ENCODE measurements around the gene ZBP1.

The ZBP1 gene

DNA sequence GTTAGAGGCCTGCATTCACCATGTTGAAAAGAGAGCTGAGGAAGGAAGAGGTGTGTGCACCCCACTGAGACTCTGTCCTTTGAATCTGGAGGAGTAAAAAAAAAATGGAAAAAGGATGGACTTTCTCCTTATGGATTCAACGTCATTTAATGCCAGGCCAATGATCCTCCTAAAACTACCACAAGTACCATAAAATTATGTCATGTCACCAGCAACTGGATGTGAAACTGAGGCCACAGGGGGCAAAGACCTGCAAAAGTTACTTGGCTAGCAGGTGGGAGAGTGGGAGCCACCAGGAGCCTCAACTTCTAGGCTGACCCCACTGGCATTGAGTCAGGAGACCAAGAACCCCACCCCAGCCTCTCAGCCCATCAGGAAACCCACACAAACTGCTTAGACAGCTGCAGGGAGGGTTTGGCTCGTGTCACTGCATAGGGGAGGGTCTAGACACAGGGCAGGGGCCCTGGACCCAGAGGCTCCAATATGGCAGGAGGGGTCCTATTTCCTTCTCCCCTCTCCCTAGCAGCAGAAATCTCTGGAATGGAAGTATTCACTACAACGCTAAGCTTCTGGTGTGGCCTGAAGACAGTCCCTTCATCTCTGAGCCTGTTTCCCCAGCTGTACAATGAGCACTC lies 48.3 kb downstream of the ZBP1 start:
- ChIA-PET POLR2A (no interaction called here), CTCF (interaction anchor here (0.7 to 1.1 kb wide), 3 partner anchors 11 to 56 kb away, joined by 3 read pairs; no protein-coding TSS in a partner anchor)
- DNase-seq (ENCODE audit: extremely low spot score) = no peak
- TF ChIP-seq ARNT (IDR thresholded peaks at IDR 0.05) (no peak), HDGF (IDR thresholded peaks at IDR 0.05; ENCODE audit: borderline replicate concordance) (no peak), FOXK2 (IDR thresholded peaks at IDR 0.05) (no peak), SUZ12 (IDR thresholded peaks at IDR 0.05) (no peak), SP1 (IDR thresholded peaks at IDR 0.05) (no peak), TARDBP (IDR thresholded peaks at IDR 0.05) (no peak), NFRKB (IDR thresholded peaks at IDR 0.05) (no peak)

DNA sequence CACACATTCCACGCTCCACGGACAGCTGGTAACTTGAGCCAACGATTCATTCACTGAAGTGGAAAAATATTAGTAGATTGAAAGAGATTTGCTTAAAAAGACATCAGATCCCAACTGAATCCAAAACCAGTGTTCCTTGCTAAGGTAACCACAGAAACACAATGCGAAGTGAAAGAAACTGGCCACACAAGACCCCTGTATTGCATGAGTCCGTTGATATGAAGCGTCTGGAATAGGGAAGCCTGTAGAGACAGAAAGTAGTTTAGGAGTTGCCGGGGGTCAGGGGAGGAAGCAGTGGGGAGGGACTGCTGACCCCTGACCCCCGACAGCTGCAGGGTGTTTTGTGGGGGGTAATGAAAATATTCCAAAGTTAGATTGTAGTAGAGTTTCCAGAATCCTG lies 49.3 kb downstream of the ZBP1 start:
- ChIA-PET POLR2A (no interaction called here), CTCF (no interaction called here)
- DNase-seq (ENCODE audit: extremely low spot score) = no peak
- TF ChIP-seq HDGF (IDR thresholded peaks at IDR 0.05; ENCODE audit: borderline replicate concordance) (no peak), TARDBP (IDR thresholded peaks at IDR 0.05) (no peak), FOXM1 (IDR thresholded peaks at IDR 0.05; ENCODE audit: borderline replicate concordance) (no peak)

DNA sequence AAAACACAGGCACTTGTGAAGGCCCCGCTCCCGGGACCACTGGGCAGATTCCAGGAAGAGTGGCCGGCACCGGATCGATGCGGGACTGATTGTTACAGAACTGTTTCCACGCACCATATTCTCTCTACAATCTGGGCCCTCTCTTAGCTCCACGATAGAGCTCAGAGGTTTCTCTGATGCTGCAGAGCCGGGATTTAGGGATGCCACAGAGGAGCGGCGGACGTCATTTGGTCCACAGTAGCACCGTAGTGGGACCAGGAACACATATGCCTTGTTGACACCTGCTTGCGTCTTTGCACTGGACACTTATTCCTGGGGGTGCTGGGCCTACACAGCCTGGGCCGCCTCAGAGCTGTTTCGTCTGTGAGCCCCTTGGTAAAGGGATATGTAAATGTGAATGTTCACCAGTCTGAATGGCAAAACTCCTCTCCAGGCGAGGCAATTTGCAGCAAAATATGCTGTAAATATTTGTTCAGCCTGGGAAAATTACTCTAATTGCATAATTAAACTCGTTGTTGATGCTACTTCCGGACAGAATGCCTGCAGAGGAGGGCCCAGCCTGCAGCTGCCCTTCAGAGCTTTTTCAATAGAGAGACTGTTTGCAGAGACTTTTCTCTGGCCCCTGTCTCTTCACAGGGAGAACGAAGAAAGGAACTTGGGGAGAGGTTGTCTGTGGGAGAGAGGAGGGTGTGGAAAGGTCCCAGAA lies 49.9 kb downstream of the ZBP1 start:
- POLR2A ChIA-PET = no interaction called here
- DNase-seq (ENCODE audit: extremely low spot score) = no peak
- CTCF ChIA-PET = interaction anchor here (1.1 kb wide), 1 partner anchor 42 kb away, joined by 3 read pairs; no protein-coding TSS in a partner anchor
- no peak for TF ChIP-seq LEF1 (IDR thresholded peaks at IDR 0.05; ENCODE audit: borderline replicate concordance)
- TF ChIP-seq, protein P1, sequence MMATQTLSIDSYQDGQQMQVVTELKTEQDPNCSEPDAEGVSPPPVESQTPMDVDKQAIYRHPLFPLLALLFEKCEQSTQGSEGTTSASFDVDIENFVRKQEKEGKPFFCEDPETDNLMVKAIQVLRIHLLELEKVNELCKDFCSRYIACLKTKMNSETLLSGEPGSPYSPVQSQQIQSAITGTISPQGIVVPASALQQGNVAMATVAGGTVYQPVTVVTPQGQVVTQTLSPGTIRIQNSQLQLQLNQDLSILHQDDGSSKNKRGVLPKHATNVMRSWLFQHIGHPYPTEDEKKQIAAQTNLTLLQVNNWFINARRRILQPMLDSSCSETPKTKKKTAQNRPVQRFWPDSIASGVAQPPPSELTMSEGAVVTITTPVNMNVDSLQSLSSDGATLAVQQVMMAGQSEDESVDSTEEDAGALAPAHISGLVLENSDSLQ (IDR thresholded peaks at IDR 0.05) = no peak
- no peak for TF ChIP-seq ELF4 (IDR thresholded peaks at IDR 0.05)
- no peak for TF ChIP-seq ARNT (IDR thresholded peaks at IDR 0.05)
- TF ChIP-seq NFRKB (IDR thresholded peaks at IDR 0.05) = no peak
- TF ChIP-seq BHLHE40 (IDR thresholded peaks at IDR 0.05; ENCODE audit: borderline replicate concordance) = no peak
- no peak for TF ChIP-seq FOXM1 (IDR thresholded peaks at IDR 0.05; ENCODE audit: borderline replicate concordance)
- no peak for TF ChIP-seq FOXK2 (IDR thresholded peaks at IDR 0.05)
- no peak for TF ChIP-seq SP1 (IDR thresholded peaks at IDR 0.05)
- TF ChIP-seq HDGF (IDR thresholded peaks at IDR 0.05; ENCODE audit: borderline replicate concordance) = no peak
- TF ChIP-seq FOXA1 (IDR thresholded peaks at IDR 0.05) = no peak
- no peak for TF ChIP-seq ZNF384 (IDR thresholded peaks at IDR 0.05)
- TF ChIP-seq L3MBTL2 (conservative IDR thresholded peaks at IDR 0.05) = no peak
- TF ChIP-seq CTBP1 (IDR thresholded peaks at IDR 0.05; ENCODE audit: borderline replicate concordance) = no peak

DNA sequence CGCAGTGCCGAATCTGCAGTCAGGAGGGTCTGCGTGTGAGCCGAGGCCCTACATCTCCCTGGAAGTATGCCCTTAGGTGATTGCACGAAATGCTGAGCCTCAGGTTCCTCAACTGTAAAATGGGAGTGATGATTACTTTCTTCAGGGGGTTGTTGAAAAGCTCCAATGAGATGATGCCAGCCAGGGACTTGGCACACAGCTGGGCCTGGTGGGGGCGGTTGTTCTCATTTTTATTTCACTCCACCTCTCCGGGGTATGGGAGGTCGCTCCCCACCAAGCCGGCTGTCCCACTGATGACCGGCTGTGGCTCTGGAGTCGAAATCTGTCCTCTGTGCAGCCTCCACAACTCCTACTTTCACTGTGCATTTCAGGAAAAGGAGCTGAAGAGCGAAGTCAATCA lies 51.3 kb downstream of the ZBP1 start:
- TF ChIP-seq ARNT (IDR thresholded peaks at IDR 0.05) (no peak), FOXM1 (IDR thresholded peaks at IDR 0.05; ENCODE audit: borderline replicate concordance) (no peak), BHLHE40 (IDR thresholded peaks at IDR 0.05; ENCODE audit: borderline replicate concordance) (no peak), NFRKB (IDR thresholded peaks at IDR 0.05) (no peak), HDGF (IDR thresholded peaks at IDR 0.05; ENCODE audit: borderline replicate concordance) (no peak), FOXA1 (IDR thresholded peaks at IDR 0.05) (no peak), TARDBP (IDR thresholded peaks at IDR 0.05) (no peak), SUZ12 (IDR thresholded peaks at IDR 0.05) (no peak), CTBP1 (IDR thresholded peaks at IDR 0.05; ENCODE audit: borderline replicate concordance) (no peak), ELF4 (IDR thresholded peaks at IDR 0.05) (no peak), SP1 (IDR thresholded peaks at IDR 0.05) (no peak)
- TF ChIP-seq, protein P1 (IDR thresholded peaks at IDR 0.05) = no peak
- no peak for DNase-seq (ENCODE audit: extremely low spot score)
- ChIA-PET POLR2A (no interaction called here), CTCF (interaction anchor here (1.1 kb wide), 1 partner anchor 41 kb away, joined by 3 read pairs; no protein-coding TSS in a partner anchor)

DNA sequence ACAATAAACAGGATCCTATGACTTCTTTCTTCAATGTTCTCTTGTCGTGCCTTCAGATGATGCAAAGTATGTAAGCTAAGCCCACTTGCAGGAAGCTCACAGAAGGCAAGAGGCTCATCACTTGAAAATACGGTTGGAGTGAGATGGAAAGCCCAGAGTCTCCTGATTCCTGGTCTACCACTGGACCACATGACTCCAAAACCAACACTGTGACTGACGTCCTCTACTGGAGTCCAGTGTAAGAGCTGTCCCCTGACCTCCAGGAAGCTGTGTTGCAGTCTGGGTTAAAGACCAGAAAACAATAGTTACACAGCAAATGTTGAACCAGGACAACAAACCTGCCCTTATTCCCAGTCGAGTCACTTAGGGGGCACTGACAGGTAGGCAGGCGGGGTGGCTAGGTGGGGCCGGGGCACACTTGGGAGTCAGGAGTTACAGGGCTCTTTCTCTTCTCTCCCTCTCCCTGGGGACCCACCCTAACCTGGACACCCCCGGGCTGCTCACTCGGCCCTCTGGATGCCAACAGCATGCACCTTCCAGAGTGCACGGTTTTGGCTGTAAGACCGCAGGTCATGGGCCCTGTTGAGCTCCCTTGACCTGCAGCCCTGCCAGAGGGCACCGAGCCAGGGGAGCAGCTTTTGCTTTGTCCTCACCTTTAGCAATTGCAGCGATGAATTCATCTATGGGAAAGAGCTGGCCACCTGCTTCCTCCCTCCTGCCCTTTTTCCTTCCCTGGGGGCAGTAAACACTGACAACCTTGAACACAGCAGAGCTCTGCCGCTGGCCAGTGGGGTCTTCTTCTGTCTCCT lies 51.9 kb downstream of the ZBP1 start:
- TF ChIP-seq, protein P1 (IDR thresholded peaks at IDR 0.05) = no peak
- no peak for TF ChIP-seq L3MBTL2 (conservative IDR thresholded peaks at IDR 0.05)
- no peak for TF ChIP-seq SUZ12 (IDR thresholded peaks at IDR 0.05)
- no peak for TF ChIP-seq FOXK2 (IDR thresholded peaks at IDR 0.05)
- TF ChIP-seq LEF1 (IDR thresholded peaks at IDR 0.05; ENCODE audit: borderline replicate concordance) = no peak
- no peak for TF ChIP-seq CTBP1 (IDR thresholded peaks at IDR 0.05; ENCODE audit: borderline replicate concordance)
- TF ChIP-seq HDGF (IDR thresholded peaks at IDR 0.05; ENCODE audit: borderline replicate concordance) = no peak
- no peak for TF ChIP-seq ZNF384 (IDR thresholded peaks at IDR 0.05)
- TF ChIP-seq BHLHE40 (IDR thresholded peaks at IDR 0.05; ENCODE audit: borderline replicate concordance) = no peak
- TF ChIP-seq ARNT (IDR thresholded peaks at IDR 0.05) = no peak
- TF ChIP-seq ELF4 (IDR thresholded peaks at IDR 0.05) = no peak
- TF ChIP-seq NFRKB (IDR thresholded peaks at IDR 0.05) = no peak
- no peak for TF ChIP-seq SP1 (IDR thresholded peaks at IDR 0.05)
- no peak for TF ChIP-seq FOXM1 (IDR thresholded peaks at IDR 0.05; ENCODE audit: borderline replicate concordance)
- no peak for TF ChIP-seq FOXA1 (IDR thresholded peaks at IDR 0.05)
- ChIA-PET POLR2A (no interaction called here), CTCF (no interaction called here)
- DNase-seq (ENCODE audit: extremely low spot score) = no peak

Measured in HEK293T (cell line).